ENCODE data around the gene VCX2.

The VCX2 gene

GRCh38 chrX:8144925-8145324 is 26.1 kb downstream of the VCX2 start:
- no peak for TF ChIP-seq CTCF (IDR thresholded peaks at IDR 0.05; ENCODE audit: low read depth, low read length)

GRCh38 chrX:8141896-8142295 is 29.2 kb downstream of the VCX2 start:
- no peak overlapping the region for H3K4me3 ChIP-seq (replicated peaks in 1 of 2; ENCODE audit: low read depth in 2 of 2, low read length in 2 of 2)
- no peak for TF ChIP-seq CTCF (IDR thresholded peaks at IDR 0.05; ENCODE audit: low read depth, low read length)

More at GRCh38 chrX:8144925-8145324, 26.1 kb downstream of the VCX2 start:
- no peak for DNase-seq (ENCODE audit: low read depth in 2 of 2)
- H3K4me3 ChIP-seq (replicated peaks in 1 of 2; ENCODE audit: low read depth in 2 of 2, low read length in 2 of 2): no peak overlapping the region

GRCh38 chrX:8140986-8141744 is 29.9 kb downstream of the VCX2 start:
- no peak overlapping the region for H3K4me3 ChIP-seq (replicated peaks in 1 of 2; ENCODE audit: low read depth in 2 of 2, low read length in 2 of 2)
- no peak for DNase-seq (ENCODE audit: low read depth in 2 of 2)
- no peak for TF ChIP-seq CTCF (IDR thresholded peaks at IDR 0.05; ENCODE audit: low read depth, low read length)

More at GRCh38 chrX:8141896-8142295, 29.2 kb downstream of the VCX2 start:
- DNase-seq (ENCODE audit: low read depth in 2 of 2): no peak

GRCh38 chrX:8139716-8140115 is 31.4 kb downstream of the VCX2 start:
- no peak for TF ChIP-seq CTCF (IDR thresholded peaks at IDR 0.05; ENCODE audit: low read depth, low read length)
- peak; percentile 4 to 33 for DNase-seq (ENCODE audit: low read depth in 2 of 2)
- H3K4me3 ChIP-seq (replicated peaks in 1 of 2; ENCODE audit: low read depth in 2 of 2, low read length in 2 of 2): no peak overlapping the region

- no peak for DNase-seq (ENCODE audit: low read depth in 2 of 2)
These were observed 32.8 kb downstream of the VCX2 start for GRCh38 chrX:8138252-8138651.

GRCh38 chrX:8126648-8127047 is 44.4 kb downstream of the VCX2 start:
- no peak for TF ChIP-seq CTCF (IDR thresholded peaks at IDR 0.05; ENCODE audit: low read depth, low read length)
- DNase-seq (ENCODE audit: low read depth in 2 of 2): no peak
- no peak overlapping the region for H3K4me3 ChIP-seq (replicated peaks in 1 of 2; ENCODE audit: low read depth in 2 of 2, low read length in 2 of 2)

More at GRCh38 chrX:8138252-8138651, 32.8 kb downstream of the VCX2 start:
- H3K4me3 ChIP-seq (replicated peaks in 1 of 2; ENCODE audit: low read depth in 2 of 2, low read length in 2 of 2): no peak overlapping the region
- TF ChIP-seq CTCF (IDR thresholded peaks at IDR 0.05; ENCODE audit: low read depth, low read length): no peak
